HPDE6-E6E7 (cell line): ENCODE data around the gene UBE2N.
A peak's percentile ranks its signal among the peaks of the same experiment; 100 is the strongest.

Experiments
- DNase-seq: peaks from one replicate; pipeline ENCODE4 v3.0.0; 2011; ENCODE audit warnings: missing footprints; ENCODE audit errors: extremely low spot score

Gene UBE2N, protein sequence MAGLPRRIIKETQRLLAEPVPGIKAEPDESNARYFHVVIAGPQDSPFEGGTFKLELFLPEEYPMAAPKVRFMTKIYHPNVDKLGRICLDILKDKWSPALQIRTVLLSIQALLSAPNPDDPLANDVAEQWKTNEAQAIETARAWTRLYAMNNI

DNA sequence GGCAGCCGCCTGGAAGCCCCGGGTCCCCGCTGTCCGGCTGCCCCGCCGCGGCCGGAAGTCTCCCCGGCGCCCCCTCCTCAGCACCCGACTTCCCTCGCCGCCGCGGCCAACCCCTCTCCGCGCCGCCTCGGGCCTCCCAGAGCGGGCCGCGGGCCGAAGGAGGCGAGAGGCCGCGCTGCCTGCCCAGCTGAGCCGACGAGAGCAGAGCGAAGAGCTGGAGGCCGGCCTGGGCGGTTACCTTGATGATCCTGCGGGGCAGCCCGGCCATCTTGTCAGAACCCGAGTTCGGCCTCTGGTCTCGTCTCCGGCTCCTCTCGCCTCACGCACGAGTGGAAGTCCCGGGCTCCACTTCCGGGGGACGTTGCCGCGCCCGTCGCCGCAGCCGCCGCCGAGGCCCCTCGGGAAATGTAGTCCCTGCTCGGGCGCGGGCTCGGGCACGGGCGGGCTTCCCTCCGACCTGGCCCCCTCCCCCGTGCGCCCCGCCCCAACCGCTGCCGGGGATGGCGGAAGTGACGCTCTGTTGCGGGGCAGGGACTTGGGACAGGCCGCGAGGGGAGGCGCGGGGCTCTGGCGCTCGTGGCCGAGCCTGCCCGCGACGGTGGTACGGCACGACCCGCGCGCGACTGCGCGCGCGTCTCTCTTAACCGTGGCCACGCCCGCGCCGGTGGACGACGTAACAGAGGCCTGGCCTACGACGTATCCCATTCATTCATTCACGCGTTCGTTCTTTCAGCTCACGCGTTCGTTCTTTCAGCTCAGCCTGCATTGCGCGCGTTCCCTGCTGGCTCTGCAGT is at the start of gene UBE2N:
Gene UBE2N (minus strand): TSS at position 331 of the 794 bp plus-strand sequence. CDS start 63 bp downstream, at position 268.
- DNase-seq, result peak; percentile 84

DNA sequence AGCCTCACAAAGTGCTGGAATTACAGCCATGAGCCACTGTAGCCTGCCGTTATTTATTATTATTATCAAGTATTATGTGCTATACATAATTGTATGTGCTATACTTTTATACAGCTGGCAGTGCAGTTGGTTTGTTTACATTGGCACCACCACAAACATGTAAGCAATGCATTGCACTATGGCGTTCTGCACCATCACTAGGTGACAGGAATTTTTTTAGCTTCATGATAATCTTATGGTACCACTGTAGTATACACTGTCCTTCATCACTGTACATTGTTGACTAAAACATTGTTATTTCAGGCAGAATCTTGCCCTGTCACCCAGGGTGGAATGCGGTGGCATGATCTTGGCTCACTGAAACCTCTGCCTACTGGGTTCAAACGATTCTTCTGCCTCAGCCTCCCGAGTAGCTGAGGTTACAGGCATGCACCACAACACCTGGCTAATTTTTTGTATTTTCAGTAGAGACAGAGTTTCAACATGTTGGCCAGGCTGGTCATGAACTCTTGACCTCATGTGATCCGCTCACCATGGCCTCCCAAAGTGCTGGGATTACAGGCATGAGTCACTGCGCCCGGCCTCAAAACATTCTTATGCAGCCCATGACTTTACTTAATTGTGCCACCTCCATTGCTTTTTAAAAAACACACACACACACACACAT is 42.7 kb upstream of the UBE2N start:
- DNase-seq, result no peak

DNA sequence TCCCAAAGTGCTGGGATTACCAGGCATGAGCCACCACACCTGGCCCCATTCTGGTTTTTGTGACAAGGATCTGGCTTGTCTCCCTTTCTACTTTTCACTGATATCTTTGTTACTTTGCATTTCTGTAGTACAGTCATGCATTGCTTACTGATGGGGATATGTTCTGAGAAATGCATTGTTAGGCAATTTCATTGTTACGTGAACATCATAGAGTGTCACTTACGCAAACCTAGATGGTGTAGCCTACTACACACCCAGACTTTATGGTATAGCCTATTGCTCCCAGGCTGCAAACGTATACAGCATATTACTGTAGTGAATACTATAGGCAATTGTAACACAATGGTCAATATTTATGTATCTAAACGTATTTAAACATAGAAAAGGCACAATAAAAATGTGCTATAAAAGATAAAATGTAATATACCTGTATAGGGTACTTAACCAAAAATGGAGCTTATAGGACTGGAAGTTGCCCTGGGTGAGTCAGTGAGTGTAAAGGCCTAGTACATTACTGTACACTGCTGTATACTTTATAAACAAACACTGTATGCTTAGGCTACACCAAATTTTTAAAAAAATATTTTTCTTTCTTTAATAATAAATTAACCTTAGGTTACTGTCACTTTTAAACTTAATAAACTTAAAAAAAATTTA is 41.5 kb upstream of the UBE2N start:
- DNase-seq, result no peak

DNA sequence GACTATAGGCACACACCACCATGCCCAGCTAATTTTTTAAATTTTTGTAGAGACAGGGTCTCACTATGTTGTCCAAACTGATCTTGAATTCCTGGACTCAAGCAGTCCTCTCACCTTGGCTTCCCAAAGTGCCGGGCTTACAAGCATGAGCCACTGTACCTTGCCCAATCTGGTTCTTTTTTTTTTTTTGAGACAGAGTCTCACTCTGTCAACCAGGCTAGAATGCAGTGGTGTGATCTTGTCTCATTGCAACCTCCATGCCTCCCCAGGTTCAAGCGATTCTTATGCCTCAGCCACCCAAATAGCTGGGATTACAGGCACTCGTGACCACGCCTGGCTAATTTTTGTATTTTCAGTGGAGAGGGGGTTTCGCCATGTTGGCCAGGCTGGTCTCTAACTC is 41.0 kb upstream of the UBE2N start:
- no peak for DNase-seq

DNA sequence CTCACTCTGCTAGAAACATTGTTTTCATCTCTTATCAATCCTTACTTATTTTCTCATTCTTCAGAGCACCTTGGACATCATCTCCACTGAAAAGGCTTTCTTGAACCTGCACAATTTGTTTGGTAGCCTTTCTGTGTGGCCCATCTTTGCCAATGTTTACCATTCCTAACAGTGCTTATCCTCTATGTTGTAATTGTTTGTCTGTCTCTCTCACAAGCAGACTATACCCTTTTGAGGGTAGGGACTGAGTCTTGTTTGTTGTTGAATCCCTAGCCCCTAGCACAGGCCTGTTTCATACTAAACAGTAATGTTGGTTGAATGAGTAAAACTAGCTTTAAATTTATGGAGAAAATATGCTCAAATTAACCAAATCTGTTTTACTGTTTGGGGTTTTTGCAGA is 34.8 kb upstream of the UBE2N start:
- DNase-seq, result no peak

DNA sequence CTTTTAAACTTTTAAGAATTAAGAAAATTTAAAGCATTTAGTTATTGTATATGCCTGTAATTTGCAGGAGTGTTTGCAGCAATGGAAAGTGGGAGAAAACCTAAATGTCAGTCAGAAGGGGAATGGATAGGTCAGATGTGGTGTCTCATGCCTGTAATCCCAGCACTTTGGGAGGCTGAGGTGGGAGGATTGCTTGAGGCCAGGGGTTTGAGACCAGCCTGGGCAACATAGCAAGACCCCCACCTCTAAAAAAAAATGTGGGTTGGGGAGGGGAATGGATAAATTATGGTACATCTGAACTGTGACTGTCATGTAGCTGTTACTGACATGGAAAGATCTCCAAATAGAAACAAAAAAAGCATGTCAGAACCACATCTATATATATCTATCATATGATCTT is 27.6 kb upstream of the UBE2N start:
- no peak for DNase-seq

DNA sequence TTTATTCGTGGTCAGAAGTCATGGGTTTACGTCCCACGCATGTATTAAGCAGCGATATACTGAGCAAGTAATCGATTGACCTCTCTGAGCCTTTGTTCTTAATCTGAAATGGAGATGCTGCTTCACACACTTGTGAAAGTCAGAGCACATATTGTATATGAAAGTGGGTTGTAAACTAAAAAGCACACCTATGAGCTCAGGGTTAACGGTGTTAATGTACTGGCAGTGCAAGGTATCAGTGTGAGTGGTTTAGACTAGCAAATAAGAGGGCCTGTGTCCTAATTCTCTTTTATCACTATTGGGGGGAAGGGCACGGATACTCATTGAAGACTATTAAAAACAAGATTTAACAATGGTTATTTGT is 26.2 kb upstream of the UBE2N start:
- no peak for DNase-seq

DNA sequence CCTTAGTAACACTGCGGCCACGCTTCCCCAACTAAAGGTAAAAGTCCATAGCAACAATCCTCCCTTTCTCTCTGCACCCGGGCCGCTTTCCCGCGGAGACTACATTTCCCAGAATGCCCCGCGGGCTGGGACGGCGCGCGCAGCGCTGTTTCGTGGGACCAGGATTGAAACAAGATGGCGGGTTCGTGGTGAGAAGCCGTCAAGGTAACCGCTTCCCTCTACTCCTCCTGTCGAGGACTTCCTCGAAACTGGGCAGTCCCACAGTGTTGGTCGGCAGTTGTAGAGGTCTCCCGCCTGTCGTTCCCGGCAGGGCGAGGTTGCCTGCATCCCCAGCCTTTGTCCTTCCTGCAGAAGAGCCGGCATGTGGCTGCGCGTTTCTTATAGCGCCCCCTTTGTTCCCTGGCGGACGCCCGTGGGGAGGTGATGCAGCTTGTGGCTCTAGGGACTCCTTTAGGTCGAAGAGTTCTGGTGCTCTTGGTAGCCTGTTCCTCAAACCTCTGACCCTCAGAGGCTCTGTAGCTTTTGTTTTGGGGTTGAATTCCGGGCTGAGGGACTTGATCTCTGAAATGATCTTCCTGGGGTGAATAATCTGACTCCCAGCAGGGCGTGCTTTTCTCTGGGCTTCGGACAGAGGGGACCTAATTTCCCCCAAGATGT is 25.7 kb upstream of the UBE2N start, which contains the start of gene MRPL42:
Gene MRPL42 (plus strand): TSS at position 164 of the 657 bp plus-strand sequence. CDS start 1,772 bp downstream, outside the sequence.
- peak; percentile 87 for DNase-seq

DNA sequence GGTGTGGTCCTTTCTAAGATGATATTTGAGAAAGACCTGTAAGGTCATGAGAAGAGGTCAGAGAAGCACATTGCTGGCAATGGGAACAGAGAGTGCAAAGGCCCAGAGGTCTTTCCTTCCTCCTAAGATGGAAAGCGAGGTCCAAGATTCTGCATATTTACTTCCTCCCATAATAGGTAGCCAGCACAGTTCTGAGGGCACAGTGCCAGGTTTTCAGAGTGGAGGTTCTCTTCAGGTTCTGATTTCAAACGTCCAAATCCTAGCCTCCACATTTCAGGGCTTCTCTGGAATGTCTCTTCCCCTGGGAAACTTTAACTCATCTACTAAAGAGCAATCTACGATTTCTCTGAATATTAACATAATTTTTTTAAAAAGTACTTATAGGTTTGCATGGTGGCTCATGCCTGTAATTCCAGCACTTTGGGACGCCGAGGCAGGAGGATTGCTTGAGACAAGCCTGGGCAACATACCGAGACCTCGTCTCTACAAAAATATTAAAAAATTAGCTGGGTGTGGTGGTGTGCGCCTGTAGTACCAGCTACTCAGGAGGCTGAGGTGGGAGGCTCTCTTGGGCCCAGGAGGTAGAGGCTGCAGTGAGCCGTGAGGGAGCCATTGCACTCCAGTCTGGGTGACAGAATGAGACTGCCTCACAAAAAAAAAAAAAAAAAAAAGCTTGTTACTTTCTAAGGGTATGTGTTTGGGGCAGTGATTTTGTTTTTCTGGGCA is 25.0 kb upstream of the UBE2N start:
- no peak for DNase-seq

DNA sequence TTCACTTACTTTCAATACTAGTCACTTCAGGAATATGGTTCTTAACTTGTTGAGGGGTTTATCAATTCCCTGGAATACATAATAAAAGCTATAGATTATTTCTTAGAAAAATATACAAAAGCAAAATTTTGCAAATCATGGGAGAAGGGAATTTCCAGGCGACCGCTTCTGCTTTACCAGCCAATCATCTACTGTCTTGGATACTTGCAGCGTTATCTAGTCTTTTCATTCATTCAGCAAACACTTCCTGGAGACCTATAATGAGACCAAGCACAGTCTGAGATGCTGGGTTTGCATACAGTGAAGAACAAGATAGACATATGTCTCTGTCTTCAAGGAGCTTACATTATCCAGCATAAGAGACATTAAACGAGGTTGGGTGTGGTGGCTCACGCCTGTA is 24.1 kb upstream of the UBE2N start:
- no peak for DNase-seq

DNA sequence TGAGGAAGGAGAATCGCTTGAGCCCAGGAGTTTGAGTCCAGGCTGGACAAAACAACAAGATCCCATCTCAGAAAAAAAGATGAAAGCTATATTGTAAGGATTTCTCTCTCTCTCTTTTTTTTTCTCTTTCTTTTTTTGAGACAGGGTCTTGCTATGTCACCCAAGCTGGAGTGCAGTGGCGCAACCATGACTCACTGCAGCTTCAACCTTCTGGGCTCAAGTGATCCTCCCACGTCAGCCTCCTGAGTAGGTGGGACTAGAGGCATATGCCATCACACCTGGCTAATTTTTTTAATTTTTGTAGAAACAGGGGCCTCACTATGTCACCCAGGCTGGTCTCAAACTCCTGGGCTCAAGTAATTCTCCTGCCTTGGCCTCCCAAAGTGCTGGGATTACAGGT is 19.8 kb upstream of the UBE2N start:
- no peak for DNase-seq

DNA sequence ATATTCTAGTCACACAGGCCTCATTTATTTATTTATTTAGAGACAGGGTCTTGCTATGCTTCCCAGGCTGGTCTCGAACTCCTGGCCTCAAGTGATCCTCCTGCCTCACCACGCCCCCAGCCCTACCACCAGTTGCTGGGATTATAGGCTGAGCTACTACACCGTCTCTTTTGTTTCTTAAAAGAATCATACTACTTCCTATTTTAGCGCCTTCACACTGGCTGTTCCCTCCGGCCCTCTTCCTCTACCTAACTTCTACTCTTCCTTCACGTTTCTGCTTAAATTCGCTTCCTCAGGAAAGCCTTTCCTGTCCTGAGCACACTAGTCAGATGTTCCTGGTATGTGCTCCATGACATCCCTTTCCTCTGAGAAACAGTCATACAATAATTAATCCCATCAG is 19.2 kb upstream of the UBE2N start:
- DNase-seq, result no peak

DNA sequence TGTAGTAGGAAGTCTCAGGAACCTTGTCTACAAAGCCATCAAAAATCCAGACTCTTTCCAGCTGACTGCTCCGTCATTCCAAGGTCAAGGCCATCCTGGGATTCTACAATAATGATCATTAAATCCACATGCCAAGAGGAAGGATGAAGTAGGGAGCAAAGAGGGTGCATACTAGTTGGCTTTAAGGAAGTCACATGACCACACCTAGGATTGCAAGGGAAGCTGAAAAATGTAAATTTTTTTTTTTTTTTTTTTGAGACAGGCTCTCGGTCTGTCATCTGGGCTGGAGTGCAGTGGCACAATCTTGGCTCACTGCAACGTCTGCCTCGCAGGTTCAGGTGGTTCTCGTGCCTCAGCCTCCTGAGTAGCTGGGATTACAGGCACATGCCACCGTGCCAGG is 18.3 kb upstream of the UBE2N start:
- DNase-seq, result no peak

DNA sequence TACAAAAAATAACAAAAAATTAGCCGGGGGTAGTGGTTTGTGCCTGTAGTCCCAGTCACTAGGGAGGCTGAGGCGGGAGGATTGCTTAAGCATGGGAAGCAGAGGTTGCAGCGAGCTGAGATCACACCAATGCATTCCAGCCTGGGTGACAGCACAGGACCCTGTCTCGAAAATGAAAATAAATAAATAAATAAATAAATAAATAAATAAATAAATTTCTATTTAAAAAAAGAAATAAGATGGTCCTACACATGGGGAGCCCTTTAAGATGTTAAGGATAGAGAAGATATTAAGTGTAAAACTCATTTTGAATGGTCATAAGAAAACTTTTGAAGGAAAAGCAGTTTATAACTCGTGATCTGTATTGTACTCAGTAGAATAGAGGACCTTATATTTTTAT is 17.4 kb upstream of the UBE2N start:
- DNase-seq, result no peak

DNA sequence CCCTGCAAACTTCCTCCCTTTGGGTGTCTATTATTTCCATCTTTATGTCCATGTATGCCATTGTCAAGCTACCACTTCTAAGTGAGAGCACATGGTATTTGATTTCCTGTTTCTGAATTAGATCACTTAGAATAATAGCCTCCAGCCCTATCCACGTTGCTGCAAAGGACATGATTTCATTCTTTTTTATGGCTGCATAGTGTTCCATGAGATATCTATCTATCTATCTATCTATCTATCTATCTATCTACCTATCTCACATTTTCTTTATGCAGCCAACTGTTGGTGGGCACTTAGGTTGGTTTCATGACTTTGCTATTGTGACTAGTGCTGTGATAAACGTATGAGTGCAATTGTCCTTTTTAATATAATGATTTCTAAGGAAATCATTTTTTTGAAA is 14.3 kb upstream of the UBE2N start:
- DNase-seq, result no peak

DNA sequence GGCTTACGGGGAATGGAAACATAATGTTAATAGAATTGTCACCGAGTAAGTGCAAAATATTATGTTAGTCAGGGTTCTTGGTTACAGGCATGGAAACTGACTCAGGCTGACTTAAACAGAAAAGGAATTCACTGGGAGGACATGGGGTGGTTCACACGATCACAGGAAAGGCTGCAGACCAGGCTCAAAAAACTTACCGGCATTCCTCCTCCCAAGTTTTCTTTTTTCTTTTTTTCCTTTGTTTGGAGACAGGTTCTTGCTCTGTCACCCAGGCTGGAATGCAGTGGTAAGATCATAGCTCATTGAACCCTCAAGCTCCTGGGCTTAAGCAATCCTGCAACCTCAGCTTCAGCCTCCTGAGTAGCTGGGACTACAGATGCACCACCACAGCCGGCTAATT is 11.9 kb upstream of the UBE2N start:
- DNase-seq, result no peak

DNA sequence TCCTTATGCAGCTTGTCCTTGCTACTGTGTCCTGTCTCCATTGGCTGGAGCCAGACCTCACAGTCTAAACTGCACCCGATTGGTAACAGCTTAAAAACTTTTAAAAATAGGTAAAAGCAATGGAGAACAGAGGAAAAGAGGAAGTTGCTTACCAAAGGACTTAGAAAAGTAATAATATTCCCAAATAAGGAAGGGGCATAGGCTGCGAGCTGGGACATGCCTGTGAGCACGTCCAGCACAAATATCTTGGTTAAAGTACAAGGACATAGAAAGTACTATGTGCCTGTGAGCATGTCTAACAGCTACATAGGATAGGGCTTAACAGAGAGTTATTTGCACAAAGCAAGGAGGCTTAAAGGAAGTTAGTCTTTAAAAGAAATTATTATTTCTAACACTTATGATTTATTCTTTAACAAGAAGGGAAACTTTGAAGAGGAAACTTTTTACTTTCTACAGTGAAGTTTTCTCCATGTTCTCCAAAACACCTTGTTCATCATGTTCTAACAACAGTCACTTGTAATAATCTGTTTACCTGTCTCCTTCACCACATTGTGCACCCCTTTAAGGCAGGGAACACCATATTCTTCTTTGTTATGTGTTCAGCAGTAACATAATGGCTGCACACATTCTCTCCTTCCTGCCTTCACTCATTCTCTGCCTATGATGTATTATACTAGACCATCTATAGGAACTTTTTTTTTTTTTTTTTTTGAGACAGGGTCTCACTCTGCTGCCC is 9.8 kb upstream of the UBE2N start:
- DNase-seq, result no peak

DNA sequence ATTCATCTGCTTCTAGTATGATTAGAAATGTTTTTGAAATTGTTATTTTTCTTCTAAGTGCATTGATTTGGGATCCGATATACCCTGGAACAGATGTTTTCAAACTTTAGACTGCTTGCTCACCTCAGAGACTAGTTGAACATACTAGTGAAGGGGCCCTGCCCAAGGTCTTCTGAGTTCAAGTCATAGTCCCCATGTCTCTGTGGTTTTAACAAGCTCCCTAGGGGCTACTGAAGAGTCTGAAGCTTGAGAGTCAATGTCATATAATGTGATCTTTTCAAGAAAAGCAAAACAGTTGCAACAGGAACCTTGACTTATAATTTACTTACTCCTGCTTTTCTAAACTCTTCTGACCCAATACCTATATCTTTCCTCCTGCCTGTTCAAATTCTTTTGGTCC is 7.5 kb upstream of the UBE2N start:
- no peak for DNase-seq

DNA sequence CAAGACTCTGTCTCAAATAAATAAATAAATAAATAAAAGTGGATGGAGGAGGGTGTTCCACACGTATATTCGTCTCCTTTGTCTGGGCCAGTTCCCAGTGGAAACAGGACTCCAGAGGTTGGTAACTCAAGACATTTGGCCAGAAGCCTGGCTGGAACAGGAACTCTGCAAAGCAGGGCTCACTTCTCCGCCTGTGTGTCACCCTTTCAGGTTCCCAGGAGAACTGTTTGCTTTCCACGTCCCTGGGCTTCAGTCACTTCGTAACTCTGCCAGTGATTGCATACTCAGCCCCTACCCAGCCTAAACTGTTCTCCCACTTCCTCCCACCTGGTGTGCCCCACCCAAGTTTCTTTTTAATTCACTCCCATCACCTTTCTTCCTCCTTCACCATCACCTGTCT is 7.0 kb upstream of the UBE2N start:
- DNase-seq, result no peak

DNA sequence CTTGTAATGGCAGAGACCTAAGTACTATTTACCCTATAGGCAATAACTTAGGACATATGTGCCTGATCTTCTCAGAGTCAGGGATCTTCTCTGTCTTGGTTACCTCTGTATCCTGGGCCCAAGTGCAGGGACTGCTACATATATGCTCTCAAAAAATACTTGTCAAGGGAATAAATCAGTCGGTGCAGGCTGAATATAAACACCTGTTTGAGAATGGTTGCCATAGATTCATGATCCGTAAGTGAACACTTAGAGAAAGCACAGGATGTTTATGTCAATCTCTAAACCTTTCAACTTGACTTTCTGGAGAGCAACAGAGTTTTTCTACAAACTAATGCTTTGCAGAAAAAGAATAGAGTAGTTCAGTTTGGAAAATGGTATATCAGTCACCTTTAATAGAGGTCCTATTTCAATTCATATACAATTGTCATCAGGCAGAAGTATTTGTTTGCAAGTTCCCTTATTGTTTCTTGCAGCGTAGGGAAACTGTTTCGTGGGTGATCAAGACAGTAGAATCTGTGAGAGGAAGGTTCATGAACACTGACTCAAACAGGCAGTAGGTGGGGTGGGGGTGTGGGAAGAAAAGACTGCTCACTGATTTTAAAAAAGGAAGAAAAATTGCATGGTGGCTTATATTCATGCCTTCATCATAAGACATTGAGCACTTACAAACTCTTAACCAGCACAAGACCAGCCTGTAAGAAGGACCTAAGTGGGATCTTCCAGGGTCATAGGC is 6.0 kb upstream of the UBE2N start:
- DNase-seq, result no peak
